HFFc6 (cell line): Measurements from ENCODE around the gene SF3B2. TPM values are rescaled to one million over a fixed set of nuclear protein-coding genes. Genes with fewer than 3 reads are reported as not detected.
"Not testable (repeated sequence)": the region's sequence is repeated elsewhere in the genome, so short reads cannot be mapped to it uniquely, and the experiment has no call there.

ENCODE experiments used
- DNase-seq: peaks from one replicate; pipeline ENCODE4 v3.0.0-alpha.2; 2018
- H3K27ac Mint-ChIP-seq: 2 replicates; pipeline ENCODE4 v1.8.0; 2020; ENCODE audit warnings: mild to moderate bottlenecking, mixed read lengths
- H3K27me3 Mint-ChIP-seq: 2 replicates; pipeline ENCODE4 v1.8.0; 2021; ENCODE audit warnings: mild to moderate bottlenecking, moderate library complexity, mixed read lengths; ENCODE audit not compliant: insufficient read depth
- H3K36me3 Mint-ChIP-seq: 2 replicates; pipeline ENCODE4 v1.8.0; 2021; ENCODE audit warnings: low read depth, mixed read lengths
- H3K4me1 Mint-ChIP-seq: 2 replicates; pipeline ENCODE4 v1.8.0; 2020; ENCODE audit warnings: low read depth, mixed read lengths
- H3K4me3 Mint-ChIP-seq: 2 replicates; pipeline ENCODE4 v1.8.0; 2020; ENCODE audit warnings: mild to moderate bottlenecking, moderate library complexity, mixed read lengths
- H3K9me3 Mint-ChIP-seq: 2 replicates; pipeline ENCODE4 v1.8.0; 2020; ENCODE audit warnings: mild to moderate bottlenecking, mixed read lengths
- total RNA-seq, 6 experiments: library from RNA; stranded (reverse); fragmentation: NEBNext Ultra II Directional; extraction: Animal tissue kit (Norgen Biotek cat#: 25700); gene quantifications; 2 replicates in 1 of 6; 3 replicates in 5 of 6; pipeline ENCODE4 v1.2.3, GENCODE V29; 2021
- TF ChIP-seq, protein P1 (sequence below): fragments of 200-600 bp; sonication (generic); IDR thresholded peaks from 2 replicates; pipeline ENCODE4 v1.5.0; 2021; ENCODE audit warnings: antibody characterized with exemption, mild to moderate bottlenecking

The SF3B2 gene
- total RNA-seq, 6 experiments from 2014 or later = 199 to 240 (median 222) TPM

- no peak for DNase-seq
- Mint-ChIP-seq H3K9me3 (no peaks in the 10 kb centered on the region), H3K36me3 (peaks cover 7% of the 10 kb centered on the region), H3K27ac (no peak overlapping the region), H3K4me3 (no peak overlapping the region), H3K27me3 (peaks cover 3% of the 10 kb centered on the region), H3K4me1 (peaks cover 15% of the 10 kb centered on the region)
- TF ChIP-seq, protein P1, sequence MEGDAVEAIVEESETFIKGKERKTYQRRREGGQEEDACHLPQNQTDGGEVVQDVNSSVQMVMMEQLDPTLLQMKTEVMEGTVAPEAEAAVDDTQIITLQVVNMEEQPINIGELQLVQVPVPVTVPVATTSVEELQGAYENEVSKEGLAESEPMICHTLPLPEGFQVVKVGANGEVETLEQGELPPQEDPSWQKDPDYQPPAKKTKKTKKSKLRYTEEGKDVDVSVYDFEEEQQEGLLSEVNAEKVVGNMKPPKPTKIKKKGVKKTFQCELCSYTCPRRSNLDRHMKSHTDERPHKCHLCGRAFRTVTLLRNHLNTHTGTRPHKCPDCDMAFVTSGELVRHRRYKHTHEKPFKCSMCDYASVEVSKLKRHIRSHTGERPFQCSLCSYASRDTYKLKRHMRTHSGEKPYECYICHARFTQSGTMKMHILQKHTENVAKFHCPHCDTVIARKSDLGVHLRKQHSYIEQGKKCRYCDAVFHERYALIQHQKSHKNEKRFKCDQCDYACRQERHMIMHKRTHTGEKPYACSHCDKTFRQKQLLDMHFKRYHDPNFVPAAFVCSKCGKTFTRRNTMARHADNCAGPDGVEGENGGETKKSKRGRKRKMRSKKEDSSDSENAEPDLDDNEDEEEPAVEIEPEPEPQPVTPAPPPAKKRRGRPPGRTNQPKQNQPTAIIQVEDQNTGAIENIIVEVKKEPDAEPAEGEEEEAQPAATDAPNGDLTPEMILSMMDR = no peak
These were observed 45.3 kb upstream of the SF3B2 start for GRCh38 chr11:66006891-66007176.

GRCh38 chr11:66007201-66007634, 44.9 kb upstream of the SF3B2 start:
- H3K4me1 Mint-ChIP-seq = peaks cover 15% of the 10 kb centered on the region
- no peaks in the 10 kb centered on the region for H3K9me3 Mint-ChIP-seq
- H3K4me3 Mint-ChIP-seq = no peak overlapping the region
- peaks cover 2% of the 10 kb centered on the region for H3K27me3 Mint-ChIP-seq
- peaks cover 5% of the 10 kb centered on the region for H3K36me3 Mint-ChIP-seq
- TF ChIP-seq, protein P1 = no peak
- DNase-seq = no peak
- no peak overlapping the region for H3K27ac Mint-ChIP-seq

DNA sequence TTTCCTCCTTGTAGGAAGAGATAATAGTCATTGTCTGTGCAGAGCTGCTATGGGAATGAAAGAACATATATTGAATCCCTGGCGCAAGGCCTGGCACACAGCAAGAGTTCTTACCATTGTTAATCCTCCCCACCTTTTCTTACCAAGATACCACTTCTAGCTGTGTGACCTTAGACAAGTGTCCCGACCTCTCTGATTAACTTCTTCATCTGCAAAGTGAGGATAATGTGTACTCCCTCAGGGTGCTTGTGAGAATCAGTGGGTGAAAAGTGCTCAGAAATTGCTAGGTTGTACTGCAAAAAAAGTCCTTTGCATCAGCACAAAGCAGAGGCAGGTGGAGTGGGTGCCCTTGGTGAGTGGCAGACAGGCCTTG, 44.1 kb upstream of the SF3B2 start:
- no peak for DNase-seq
- peaks cover 15% of the 10 kb centered on the region for H3K4me1 Mint-ChIP-seq
- TF ChIP-seq, protein P1 = no peak
- no peak overlapping the region for H3K27ac Mint-ChIP-seq
- peaks cover 2% of the 10 kb centered on the region for H3K27me3 Mint-ChIP-seq
- H3K36me3 Mint-ChIP-seq = peaks cover 5% of the 10 kb centered on the region
- H3K9me3 Mint-ChIP-seq = no peaks in the 10 kb centered on the region
- H3K4me3 Mint-ChIP-seq = no peak overlapping the region

- TF ChIP-seq, protein P1 = no peak
- no peak for DNase-seq
- no peak overlapping the region for H3K4me3 Mint-ChIP-seq
- H3K27ac Mint-ChIP-seq = no peak overlapping the region
- peaks cover 5% of the 10 kb centered on the region; the same call in 1 of the 2 replicates for H3K36me3 Mint-ChIP-seq
- H3K27me3 Mint-ChIP-seq = peaks cover 2% of the 10 kb centered on the region
- H3K4me1 Mint-ChIP-seq = peaks cover 15% of the 10 kb centered on the region
- no peaks in the 10 kb centered on the region for H3K9me3 Mint-ChIP-seq
These were observed 43.6 kb upstream of the SF3B2 start for GRCh38 chr11:66008468-66009101.

- not testable (repeated sequence) for H3K27me3 Mint-ChIP-seq, H3K9me3 Mint-ChIP-seq, H3K4me3 Mint-ChIP-seq, H3K36me3 Mint-ChIP-seq, H3K27ac Mint-ChIP-seq, DNase-seq
- peaks cover 22% of the 10 kb centered on the region for H3K4me1 Mint-ChIP-seq
These were observed 42.1 kb upstream of the SF3B2 start for GRCh38 chr11:66010036-66010435.

DNA sequence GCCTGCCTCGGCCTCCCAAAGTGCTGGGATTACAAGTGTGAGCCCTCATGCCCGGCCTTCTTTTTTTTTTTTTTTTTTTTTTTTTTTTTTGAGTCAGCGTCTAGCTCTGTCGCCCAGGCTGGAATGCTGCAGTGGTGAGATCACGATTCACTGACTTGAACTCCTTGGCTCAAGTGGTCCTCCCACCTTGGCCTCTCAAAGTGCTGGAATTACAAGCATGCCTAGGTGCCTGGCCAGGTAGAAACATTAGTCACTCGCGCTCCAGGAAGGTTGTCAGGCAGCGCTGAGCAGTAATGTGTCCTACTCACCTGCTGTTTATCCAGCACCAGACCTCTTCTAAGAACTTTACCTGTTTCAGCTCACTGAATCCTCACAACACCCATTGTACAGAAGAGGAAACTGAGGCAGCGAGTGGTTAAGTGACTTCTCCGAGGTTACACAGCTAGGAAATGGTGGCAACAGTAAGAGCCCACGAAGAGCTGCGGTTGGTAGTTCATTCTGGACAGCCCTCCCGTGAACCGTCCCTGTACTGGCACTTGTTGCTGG, 40.9 kb upstream of the SF3B2 start:
- no peaks in the 10 kb centered on the region; the same call in 1 of the 2 replicates for H3K27me3 Mint-ChIP-seq
- TF ChIP-seq, protein P1 = no peak
- peaks cover 35% of the 10 kb centered on the region for H3K4me1 Mint-ChIP-seq
- no peaks in the 10 kb centered on the region for H3K9me3 Mint-ChIP-seq
- no peak overlapping the region for H3K27ac Mint-ChIP-seq
- peak; percentile 47 for DNase-seq
- H3K4me3 Mint-ChIP-seq = no peak overlapping the region; the same call in 1 of the 2 replicates
- H3K36me3 Mint-ChIP-seq = no peaks in the 10 kb centered on the region
